ENCODE results near the gene PRKCA. TPM values are rescaled to one million over a fixed set of nuclear protein-coding genes. Genes with fewer than 3 reads are reported as not detected.

Gene PRKCA
- total and polyA plus RNA-seq, 9 of the 15 experiments (the other 6 are each of a cell fraction or from before 2014, with no cell fraction given) = 3.2 to 33.0 (median 17.8) TPM

DNA sequence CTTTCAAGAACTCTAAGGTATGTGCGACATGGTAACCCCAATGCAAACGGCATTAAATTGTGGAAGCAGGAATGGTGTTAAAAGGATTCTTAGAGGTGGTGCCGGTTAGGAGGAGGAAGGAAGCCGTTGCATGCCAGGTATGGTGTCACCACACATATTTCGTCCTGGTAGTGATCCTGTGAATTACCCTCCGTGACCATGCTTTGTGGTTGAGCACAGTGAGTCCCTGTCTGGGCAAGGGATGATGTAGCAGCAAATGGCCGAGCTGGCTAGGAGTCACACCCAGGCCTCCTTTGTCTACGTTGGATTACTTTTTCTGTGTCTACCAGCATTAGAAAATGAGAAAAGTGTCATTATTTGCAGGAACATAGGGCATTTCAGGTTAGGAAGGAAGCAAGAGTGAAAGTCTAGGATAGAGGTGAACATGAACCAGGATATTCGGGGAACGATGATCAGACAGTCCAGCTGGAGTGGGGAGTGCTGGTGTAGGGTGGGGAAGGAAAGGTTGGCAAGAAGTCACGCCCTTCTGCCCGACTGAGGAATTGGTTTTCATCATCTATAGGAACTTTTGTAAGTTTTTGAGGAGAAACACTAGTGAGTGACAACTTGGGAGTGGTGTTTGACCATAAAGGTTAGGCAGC, 123.5 kb downstream of the PRKCA start (continued):
- TF ChIP-seq, protein P1, sequence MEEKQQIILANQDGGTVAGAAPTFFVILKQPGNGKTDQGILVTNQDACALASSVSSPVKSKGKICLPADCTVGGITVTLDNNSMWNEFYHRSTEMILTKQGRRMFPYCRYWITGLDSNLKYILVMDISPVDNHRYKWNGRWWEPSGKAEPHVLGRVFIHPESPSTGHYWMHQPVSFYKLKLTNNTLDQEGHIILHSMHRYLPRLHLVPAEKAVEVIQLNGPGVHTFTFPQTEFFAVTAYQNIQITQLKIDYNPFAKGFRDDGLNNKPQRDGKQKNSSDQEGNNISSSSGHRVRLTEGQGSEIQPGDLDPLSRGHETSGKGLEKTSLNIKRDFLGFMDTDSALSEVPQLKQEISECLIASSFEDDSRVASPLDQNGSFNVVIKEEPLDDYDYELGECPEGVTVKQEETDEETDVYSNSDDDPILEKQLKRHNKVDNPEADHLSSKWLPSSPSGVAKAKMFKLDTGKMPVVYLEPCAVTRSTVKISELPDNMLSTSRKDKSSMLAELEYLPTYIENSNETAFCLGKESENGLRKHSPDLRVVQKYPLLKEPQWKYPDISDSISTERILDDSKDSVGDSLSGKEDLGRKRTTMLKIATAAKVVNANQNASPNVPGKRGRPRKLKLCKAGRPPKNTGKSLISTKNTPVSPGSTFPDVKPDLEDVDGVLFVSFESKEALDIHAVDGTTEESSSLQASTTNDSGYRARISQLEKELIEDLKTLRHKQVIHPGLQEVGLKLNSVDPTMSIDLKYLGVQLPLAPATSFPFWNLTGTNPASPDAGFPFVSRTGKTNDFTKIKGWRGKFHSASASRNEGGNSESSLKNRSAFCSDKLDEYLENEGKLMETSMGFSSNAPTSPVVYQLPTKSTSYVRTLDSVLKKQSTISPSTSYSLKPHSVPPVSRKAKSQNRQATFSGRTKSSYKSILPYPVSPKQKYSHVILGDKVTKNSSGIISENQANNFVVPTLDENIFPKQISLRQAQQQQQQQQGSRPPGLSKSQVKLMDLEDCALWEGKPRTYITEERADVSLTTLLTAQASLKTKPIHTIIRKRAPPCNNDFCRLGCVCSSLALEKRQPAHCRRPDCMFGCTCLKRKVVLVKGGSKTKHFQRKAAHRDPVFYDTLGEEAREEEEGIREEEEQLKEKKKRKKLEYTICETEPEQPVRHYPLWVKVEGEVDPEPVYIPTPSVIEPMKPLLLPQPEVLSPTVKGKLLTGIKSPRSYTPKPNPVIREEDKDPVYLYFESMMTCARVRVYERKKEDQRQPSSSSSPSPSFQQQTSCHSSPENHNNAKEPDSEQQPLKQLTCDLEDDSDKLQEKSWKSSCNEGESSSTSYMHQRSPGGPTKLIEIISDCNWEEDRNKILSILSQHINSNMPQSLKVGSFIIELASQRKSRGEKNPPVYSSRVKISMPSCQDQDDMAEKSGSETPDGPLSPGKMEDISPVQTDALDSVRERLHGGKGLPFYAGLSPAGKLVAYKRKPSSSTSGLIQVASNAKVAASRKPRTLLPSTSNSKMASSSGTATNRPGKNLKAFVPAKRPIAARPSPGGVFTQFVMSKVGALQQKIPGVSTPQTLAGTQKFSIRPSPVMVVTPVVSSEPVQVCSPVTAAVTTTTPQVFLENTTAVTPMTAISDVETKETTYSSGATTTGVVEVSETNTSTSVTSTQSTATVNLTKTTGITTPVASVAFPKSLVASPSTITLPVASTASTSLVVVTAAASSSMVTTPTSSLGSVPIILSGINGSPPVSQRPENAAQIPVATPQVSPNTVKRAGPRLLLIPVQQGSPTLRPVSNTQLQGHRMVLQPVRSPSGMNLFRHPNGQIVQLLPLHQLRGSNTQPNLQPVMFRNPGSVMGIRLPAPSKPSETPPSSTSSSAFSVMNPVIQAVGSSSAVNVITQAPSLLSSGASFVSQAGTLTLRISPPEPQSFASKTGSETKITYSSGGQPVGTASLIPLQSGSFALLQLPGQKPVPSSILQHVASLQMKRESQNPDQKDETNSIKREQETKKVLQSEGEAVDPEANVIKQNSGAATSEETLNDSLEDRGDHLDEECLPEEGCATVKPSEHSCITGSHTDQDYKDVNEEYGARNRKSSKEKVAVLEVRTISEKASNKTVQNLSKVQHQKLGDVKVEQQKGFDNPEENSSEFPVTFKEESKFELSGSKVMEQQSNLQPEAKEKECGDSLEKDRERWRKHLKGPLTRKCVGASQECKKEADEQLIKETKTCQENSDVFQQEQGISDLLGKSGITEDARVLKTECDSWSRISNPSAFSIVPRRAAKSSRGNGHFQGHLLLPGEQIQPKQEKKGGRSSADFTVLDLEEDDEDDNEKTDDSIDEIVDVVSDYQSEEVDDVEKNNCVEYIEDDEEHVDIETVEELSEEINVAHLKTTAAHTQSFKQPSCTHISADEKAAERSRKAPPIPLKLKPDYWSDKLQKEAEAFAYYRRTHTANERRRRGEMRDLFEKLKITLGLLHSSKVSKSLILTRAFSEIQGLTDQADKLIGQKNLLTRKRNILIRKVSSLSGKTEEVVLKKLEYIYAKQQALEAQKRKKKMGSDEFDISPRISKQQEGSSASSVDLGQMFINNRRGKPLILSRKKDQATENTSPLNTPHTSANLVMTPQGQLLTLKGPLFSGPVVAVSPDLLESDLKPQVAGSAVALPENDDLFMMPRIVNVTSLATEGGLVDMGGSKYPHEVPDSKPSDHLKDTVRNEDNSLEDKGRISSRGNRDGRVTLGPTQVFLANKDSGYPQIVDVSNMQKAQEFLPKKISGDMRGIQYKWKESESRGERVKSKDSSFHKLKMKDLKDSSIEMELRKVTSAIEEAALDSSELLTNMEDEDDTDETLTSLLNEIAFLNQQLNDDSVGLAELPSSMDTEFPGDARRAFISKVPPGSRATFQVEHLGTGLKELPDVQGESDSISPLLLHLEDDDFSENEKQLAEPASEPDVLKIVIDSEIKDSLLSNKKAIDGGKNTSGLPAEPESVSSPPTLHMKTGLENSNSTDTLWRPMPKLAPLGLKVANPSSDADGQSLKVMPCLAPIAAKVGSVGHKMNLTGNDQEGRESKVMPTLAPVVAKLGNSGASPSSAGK (IDR thresholded peaks at IDR 0.05) = no peak
- TF ChIP-seq PML (IDR thresholded peaks at IDR 0.05; ENCODE audit: low read length) = no peak
- TF ChIP-seq, protein P2, sequence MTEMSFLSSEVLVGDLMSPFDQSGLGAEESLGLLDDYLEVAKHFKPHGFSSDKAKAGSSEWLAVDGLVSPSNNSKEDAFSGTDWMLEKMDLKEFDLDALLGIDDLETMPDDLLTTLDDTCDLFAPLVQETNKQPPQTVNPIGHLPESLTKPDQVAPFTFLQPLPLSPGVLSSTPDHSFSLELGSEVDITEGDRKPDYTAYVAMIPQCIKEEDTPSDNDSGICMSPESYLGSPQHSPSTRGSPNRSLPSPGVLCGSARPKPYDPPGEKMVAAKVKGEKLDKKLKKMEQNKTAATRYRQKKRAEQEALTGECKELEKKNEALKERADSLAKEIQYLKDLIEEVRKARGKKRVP (CRISPR knock-in tag; IDR thresholded peaks at IDR 0.05) = no peak
- no peak for TF ChIP-seq ZNF699 (CRISPR knock-in tag; IDR thresholded peaks at IDR 0.05; ENCODE audit: insufficient replicate concordance)
- no peak for TF ChIP-seq RFX7 (CRISPR knock-in tag; IDR thresholded peaks at IDR 0.05)
- no peak for TF ChIP-seq NR2C2 (CRISPR knock-in tag; IDR thresholded peaks at IDR 0.05)
- no peak for TF ChIP-seq NR2C2 (tag; IDR thresholded peaks at IDR 0.05)
- TF ChIP-seq, protein P3, sequence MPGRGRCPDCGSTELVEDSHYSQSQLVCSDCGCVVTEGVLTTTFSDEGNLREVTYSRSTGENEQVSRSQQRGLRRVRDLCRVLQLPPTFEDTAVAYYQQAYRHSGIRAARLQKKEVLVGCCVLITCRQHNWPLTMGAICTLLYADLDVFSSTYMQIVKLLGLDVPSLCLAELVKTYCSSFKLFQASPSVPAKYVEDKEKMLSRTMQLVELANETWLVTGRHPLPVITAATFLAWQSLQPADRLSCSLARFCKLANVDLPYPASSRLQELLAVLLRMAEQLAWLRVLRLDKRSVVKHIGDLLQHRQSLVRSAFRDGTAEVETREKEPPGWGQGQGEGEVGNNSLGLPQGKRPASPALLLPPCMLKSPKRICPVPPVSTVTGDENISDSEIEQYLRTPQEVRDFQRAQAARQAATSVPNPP (IDR thresholded peaks at IDR 0.05; ENCODE audit: borderline replicate concordance, insufficient read depth, insufficient read length) = no peak
- TF ChIP-seq RHOXF2B (CRISPR knock-in tag; conservative IDR thresholded peaks at IDR 0.05) = no peak
- TF ChIP-seq RUNX1 (IDR thresholded peaks at IDR 0.05; ENCODE audit: low read depth) = no peak
- no peak for TF ChIP-seq TRIM24 (IDR thresholded peaks at IDR 0.05)

Data from K562 (cell line).